Measurements from ENCODE around the gene SPCS2.

DNA sequence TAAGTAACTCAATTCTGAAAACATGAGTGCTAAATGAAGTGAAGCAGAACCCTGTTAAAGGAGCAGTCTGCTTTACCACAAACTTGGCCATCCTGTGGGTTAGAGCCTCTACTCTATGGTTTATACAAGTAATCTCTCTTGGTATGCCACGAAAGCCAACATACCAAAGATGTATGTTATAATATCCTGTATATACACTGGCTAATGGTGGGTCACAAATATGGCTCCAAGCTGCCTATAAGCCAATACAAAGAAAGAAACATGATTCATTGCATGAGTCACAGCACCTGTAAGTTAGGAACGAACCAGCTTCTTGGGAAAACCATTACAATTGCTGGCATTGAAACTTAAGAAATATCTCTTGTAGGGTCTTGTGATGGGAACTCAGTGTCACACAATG, 16.3 kb upstream of the SPCS2 start:
- no peak for TF ChIP-seq POLR2A (IDR thresholded peaks at IDR 0.05)
- TF ChIP-seq, protein P1, sequence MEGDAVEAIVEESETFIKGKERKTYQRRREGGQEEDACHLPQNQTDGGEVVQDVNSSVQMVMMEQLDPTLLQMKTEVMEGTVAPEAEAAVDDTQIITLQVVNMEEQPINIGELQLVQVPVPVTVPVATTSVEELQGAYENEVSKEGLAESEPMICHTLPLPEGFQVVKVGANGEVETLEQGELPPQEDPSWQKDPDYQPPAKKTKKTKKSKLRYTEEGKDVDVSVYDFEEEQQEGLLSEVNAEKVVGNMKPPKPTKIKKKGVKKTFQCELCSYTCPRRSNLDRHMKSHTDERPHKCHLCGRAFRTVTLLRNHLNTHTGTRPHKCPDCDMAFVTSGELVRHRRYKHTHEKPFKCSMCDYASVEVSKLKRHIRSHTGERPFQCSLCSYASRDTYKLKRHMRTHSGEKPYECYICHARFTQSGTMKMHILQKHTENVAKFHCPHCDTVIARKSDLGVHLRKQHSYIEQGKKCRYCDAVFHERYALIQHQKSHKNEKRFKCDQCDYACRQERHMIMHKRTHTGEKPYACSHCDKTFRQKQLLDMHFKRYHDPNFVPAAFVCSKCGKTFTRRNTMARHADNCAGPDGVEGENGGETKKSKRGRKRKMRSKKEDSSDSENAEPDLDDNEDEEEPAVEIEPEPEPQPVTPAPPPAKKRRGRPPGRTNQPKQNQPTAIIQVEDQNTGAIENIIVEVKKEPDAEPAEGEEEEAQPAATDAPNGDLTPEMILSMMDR (IDR thresholded peaks at IDR 0.05): no peak

Data from vagina (tissue), 2 donors.